Measurements from ENCODE around the gene SMIM1. TPM values are rescaled to one million over a fixed set of nuclear protein-coding genes. Genes with fewer than 3 reads are reported as not detected.

Gene SMIM1
- total and polyA plus RNA-seq, 2 experiments from 2014 or later, result not detected

GRCh38 chr1:3817821-3818597 is 45.5 kb downstream of the SMIM1 start:
- Histone ChIP-seq H2AFZ (no peak overlapping the region), H3K27me3 (replicated peaks; ENCODE audit: insufficient read depth) (no peaks in the 10 kb centered on the region), H3K36me3 (ENCODE audit: low read depth) (no peaks in the 10 kb centered on the region; the same call in 1 of the 2 replicates), H3K79me2 (ENCODE audit: insufficient read depth) (no peaks in the 10 kb centered on the region), H3K27ac (no peak overlapping the region), H3K4me3 (no peak overlapping the region), H4K20me1 (ENCODE audit: insufficient read depth) (no peaks in the 10 kb centered on the region), H3K4me1 (ENCODE audit: insufficient read depth) (no peaks in the 10 kb centered on the region), H3F3A (ENCODE audit: insufficient read depth) (no peaks in the 10 kb centered on the region), H3K4me2 (ENCODE audit: unreplicated experiment) (no peak overlapping the region), H3K9me3 (ENCODE audit: low read depth) (no peaks in the 10 kb centered on the region), H3K9me2 (ENCODE audit: insufficient read depth) (no peaks in the 10 kb centered on the region), H3K9ac (no peak overlapping the region)
- no peak for TF ChIP-seq EZH2 (IDR thresholded peaks at IDR 0.05; ENCODE audit: insufficient read depth, poor library complexity, severe bottlenecking)
- TF ChIP-seq EZH2phosphoT487 (IDR thresholded peaks at IDR 0.05; ENCODE audit: insufficient read depth, low read depth), result no peak
- 96 to 97% methylated on average over 28 of the region's 28 CpGs for WGBS, 2 experiments (ENCODE audit: low coverage in 1 of 2, low lambda C conversion rate in 2 of 2, missing lambda C conversion rate in 2 of 2)
- in situ Hi-C loops (cut with MboI), result no loop called here
- no peak for DNase-seq

- no peaks in the 10 kb centered on the region for H4K20me1 ChIP-seq (ENCODE audit: insufficient read depth)
- no peaks in the 10 kb centered on the region for H3K9me2 ChIP-seq (ENCODE audit: insufficient read depth)
- no peaks in the 10 kb centered on the region for H3K4me1 ChIP-seq (ENCODE audit: insufficient read depth)
- no peaks in the 10 kb centered on the region for H3K27me3 ChIP-seq (replicated peaks; ENCODE audit: insufficient read depth)
- H3K4me3 ChIP-seq, result no peak overlapping the region
- no peak for TF ChIP-seq EZH2phosphoT487 (IDR thresholded peaks at IDR 0.05; ENCODE audit: insufficient read depth, low read depth)
- TF ChIP-seq EZH2 (IDR thresholded peaks at IDR 0.05; ENCODE audit: insufficient read depth, poor library complexity, severe bottlenecking), result no peak
- H3F3A ChIP-seq (ENCODE audit: insufficient read depth), result no peaks in the 10 kb centered on the region
- H3K36me3 ChIP-seq (ENCODE audit: low read depth), result no peaks in the 10 kb centered on the region; the same call in 1 of the 2 replicates
- no peak overlapping the region for H3K27ac ChIP-seq
- H3K4me2 ChIP-seq (ENCODE audit: unreplicated experiment), result no peak overlapping the region
- 62 to 63% methylated on average over 10 of the region's 10 CpGs for WGBS, 2 experiments (ENCODE audit: low coverage in 1 of 2, low lambda C conversion rate in 2 of 2, missing lambda C conversion rate in 2 of 2)
- H3K9me3 ChIP-seq (ENCODE audit: low read depth), result no peaks in the 10 kb centered on the region
- no peaks in the 10 kb centered on the region for H3K79me2 ChIP-seq (ENCODE audit: insufficient read depth)
- in situ Hi-C loops (cut with MboI), result no loop called here
- H3K9ac ChIP-seq, result no peak overlapping the region
- DNase-seq, result no peak
- no peak overlapping the region for H2AFZ ChIP-seq
These were observed 47.2 kb downstream of the SMIM1 start for GRCh38 chr1:3819771-3820200.

- in situ Hi-C loops (cut with MboI), result no loop called here
- DNase-seq, result no peak
- H3K27ac ChIP-seq, result no peak overlapping the region
- H3K9me2 ChIP-seq (ENCODE audit: insufficient read depth), result no peaks in the 10 kb centered on the region
- no peak overlapping the region for H2AFZ ChIP-seq
- H3K4me3 ChIP-seq, result no peak overlapping the region
- H3K9me3 ChIP-seq (ENCODE audit: low read depth), result no peaks in the 10 kb centered on the region
- H3F3A ChIP-seq (ENCODE audit: insufficient read depth), result no peaks in the 10 kb centered on the region
- WGBS, 2 experiments (ENCODE audit: low coverage in 1 of 2, low lambda C conversion rate in 2 of 2, missing lambda C conversion rate in 2 of 2), result 90 to 92% methylated on average over 8 of the region's 8 CpGs
- H3K4me2 ChIP-seq (ENCODE audit: unreplicated experiment), result no peak overlapping the region
- H4K20me1 ChIP-seq (ENCODE audit: insufficient read depth), result no peaks in the 10 kb centered on the region
- no peaks in the 10 kb centered on the region for H3K79me2 ChIP-seq (ENCODE audit: insufficient read depth)
- no peaks in the 10 kb centered on the region for H3K4me1 ChIP-seq (ENCODE audit: insufficient read depth)
- peaks cover under 1% of the 10 kb centered on the region; the same call in 1 of the 2 replicates for H3K36me3 ChIP-seq (ENCODE audit: low read depth)
- H3K27me3 ChIP-seq (replicated peaks; ENCODE audit: insufficient read depth), result no peaks in the 10 kb centered on the region
- H3K9ac ChIP-seq, result no peak overlapping the region
- TF ChIP-seq EZH2 (IDR thresholded peaks at IDR 0.05; ENCODE audit: insufficient read depth, poor library complexity, severe bottlenecking), result no peak
- TF ChIP-seq EZH2phosphoT487 (IDR thresholded peaks at IDR 0.05; ENCODE audit: insufficient read depth, low read depth), result no peak
These were observed 47.8 kb downstream of the SMIM1 start for GRCh38 chr1:3820316-3820715.

GRCh38 chr1:3821004-3821403 is 48.5 kb downstream of the SMIM1 start:
- H3K4me2 ChIP-seq (ENCODE audit: unreplicated experiment), result no peak overlapping the region
- no peaks in the 10 kb centered on the region for H3K79me2 ChIP-seq (ENCODE audit: insufficient read depth)
- no peak for DNase-seq
- TF ChIP-seq EZH2phosphoT487 (IDR thresholded peaks at IDR 0.05; ENCODE audit: insufficient read depth, low read depth), result no peak
- TF ChIP-seq EZH2 (IDR thresholded peaks at IDR 0.05; ENCODE audit: insufficient read depth, poor library complexity, severe bottlenecking), result no peak
- H3K9me3 ChIP-seq (ENCODE audit: low read depth), result no peaks in the 10 kb centered on the region
- H2AFZ ChIP-seq, result no peak overlapping the region
- H3K4me3 ChIP-seq, result no peak overlapping the region
- H4K20me1 ChIP-seq (ENCODE audit: insufficient read depth), result no peaks in the 10 kb centered on the region
- H3K9me2 ChIP-seq (ENCODE audit: insufficient read depth), result no peaks in the 10 kb centered on the region
- H3K4me1 ChIP-seq (ENCODE audit: insufficient read depth), result no peaks in the 10 kb centered on the region
- WGBS, 2 experiments (ENCODE audit: low coverage in 1 of 2, low lambda C conversion rate in 2 of 2, missing lambda C conversion rate in 2 of 2), result 72 to 76% methylated on average over 6 of the region's 6 CpGs
- H3K9ac ChIP-seq, result no peak overlapping the region
- H3F3A ChIP-seq (ENCODE audit: insufficient read depth), result no peaks in the 10 kb centered on the region
- in situ Hi-C loops (cut with MboI), result no loop called here
- H3K36me3 ChIP-seq (ENCODE audit: low read depth), result peaks cover 7% of the 10 kb centered on the region; the same call in 1 of the 2 replicates
- H3K27me3 ChIP-seq (replicated peaks; ENCODE audit: insufficient read depth), result no peaks in the 10 kb centered on the region
- no peak overlapping the region for H3K27ac ChIP-seq
